H9 (cell line): Measurements from ENCODE around the gene CCDC12. TPM values are rescaled to one million over a fixed set of nuclear protein-coding genes. Genes with fewer than 3 reads are reported as not detected.
"Not testable (repeated sequence)": the region's sequence is repeated elsewhere in the genome, so short reads cannot be mapped to it uniquely, and the experiment has no call there.

Experiments used
- DNase-seq: peaks from one replicate; pipeline ENCODE4 v3.0.0-alpha.2; 2017
- H2AFZ ChIP-seq: one replicate; pipeline ENCODE4 v1.6.1; 2013; ENCODE audit warnings: mild to moderate bottlenecking, low read length, control low read depth, moderate library complexity
- H2AK5ac ChIP-seq: 2 replicates; pipeline ENCODE4 v1.6.1; 2013; ENCODE audit warnings: low read length, control low read depth, mixed read lengths; ENCODE audit not compliant: insufficient read length
- H2BK120ac ChIP-seq: one replicate; pipeline ENCODE4 v1.6.1; 2013; ENCODE audit warnings: low read depth, mild to moderate bottlenecking, low read length, control low read depth, inconsistent platforms; ENCODE audit not compliant: poor library complexity, severe bottlenecking
- H2BK12ac ChIP-seq: 2 replicates; pipeline ENCODE4 v1.6.1; 2013; ENCODE audit warnings: low read length, control low read depth, mixed read lengths, low read depth; ENCODE audit not compliant: insufficient read length
- H2BK15ac ChIP-seq: 2 replicates; pipeline ENCODE4 v1.6.1; 2013; ENCODE audit warnings: low read depth, low read length, control low read depth
- H2BK20ac ChIP-seq: one replicate; pipeline ENCODE4 v1.6.1; 2013; ENCODE audit warnings: low read depth, mild to moderate bottlenecking, low read length, control low read depth, inconsistent platforms; ENCODE audit not compliant: poor library complexity, severe bottlenecking
- H2BK5ac ChIP-seq: 2 replicates; pipeline ENCODE4 v1.6.1; 2013; ENCODE audit warnings: low read length, control low read depth, mixed read lengths; ENCODE audit not compliant: insufficient read length
- H3K14ac ChIP-seq: 2 replicates; pipeline ENCODE4 v1.6.1; 2013; ENCODE audit warnings: low read length, control low read depth; ENCODE audit not compliant: insufficient read depth
- H3K18ac ChIP-seq: 2 replicates; pipeline ENCODE4 v1.6.1; 2013; ENCODE audit warnings: low read depth, mild to moderate bottlenecking, mixed read lengths, low read length, control low read depth; ENCODE audit not compliant: insufficient read length
- H3K23ac ChIP-seq: 2 replicates; pipeline ENCODE4 v1.6.1; 2013; ENCODE audit warnings: low read length, control low read depth, mixed read lengths, low read depth; ENCODE audit not compliant: insufficient read length
- H3K23me2 ChIP-seq: 2 replicates; pipeline ENCODE4 v1.6.1; 2013; ENCODE audit warnings: low read depth, mild to moderate bottlenecking, mixed read lengths, low read length, control low read depth; ENCODE audit not compliant: insufficient read length, poor library complexity, severe bottlenecking
- H3K27ac ChIP-seq: 2 replicates; pipeline ENCODE4 v1.5.1; 2013; ENCODE audit warnings: low read length, control low read depth, mixed read lengths, low read depth; ENCODE audit not compliant: insufficient read length
- H3K27me3 ChIP-seq: 2 replicates; pipeline ENCODE4 v1.6.1; 2013; ENCODE audit warnings: low read length, control low read depth, inconsistent platforms; ENCODE audit not compliant: insufficient read depth
- H3K4ac ChIP-seq: 2 replicates; pipeline ENCODE4 v1.6.1; 2013; ENCODE audit warnings: low read depth, mild to moderate bottlenecking, control low read depth, inconsistent platforms, low read length, moderate library complexity
- H3K4me1 ChIP-seq: 2 replicates; pipeline ENCODE4 v1.6.1; 2013; ENCODE audit warnings: low read length, control low read depth, inconsistent platforms; ENCODE audit not compliant: insufficient read depth
- H3K4me2 ChIP-seq: 2 replicates; pipeline ENCODE4 v1.6.1; 2013; ENCODE audit warnings: low read length, control low read depth, mixed read lengths; ENCODE audit not compliant: insufficient read length, insufficient read depth
- H3K56ac ChIP-seq: 2 replicates; pipeline ENCODE4 v1.6.1; 2013; ENCODE audit warnings: low read depth, mild to moderate bottlenecking, mixed read lengths, low read length, control low read depth; ENCODE audit not compliant: insufficient read length
- H3K79me1 ChIP-seq: 2 replicates; pipeline ENCODE4 v1.6.1; 2013; ENCODE audit warnings: low read depth, mild to moderate bottlenecking, moderate library complexity, low read length, control low read depth, inconsistent platforms; ENCODE audit not compliant: insufficient read depth, poor library complexity, severe bottlenecking
- H3K79me2 ChIP-seq: 2 replicates; pipeline ENCODE4 v1.6.1; 2013; ENCODE audit warnings: low read length, control low read depth, inconsistent platforms; ENCODE audit not compliant: insufficient read depth
- H3K9ac ChIP-seq: 2 replicates; pipeline ENCODE4 v1.6.1; 2013; ENCODE audit warnings: low read length, control low read depth, mixed read lengths; ENCODE audit not compliant: insufficient read length; ENCODE audit errors: extremely low read depth
- H3K9me3 ChIP-seq: one replicate; pipeline ENCODE4 v1.6.1; 2013; ENCODE audit warnings: low read depth, low read length, inconsistent platforms; ENCODE audit not compliant: control insufficient read depth
- H3T11ph ChIP-seq: one replicate; pipeline ENCODE4 v1.6.1; 2013; ENCODE audit warnings: mild to moderate bottlenecking, low read length, control low read depth, inconsistent platforms
- H4K20me1 ChIP-seq: one replicate; pipeline ENCODE4 v1.6.1; 2013; ENCODE audit not compliant: control insufficient read depth, insufficient read length, insufficient read depth
- H4K5ac ChIP-seq: 2 replicates; pipeline ENCODE4 v1.6.1; 2013; ENCODE audit warnings: low read depth, mild to moderate bottlenecking, mixed read lengths, low read length, control low read depth; ENCODE audit not compliant: insufficient read length
- H4K8ac ChIP-seq: replicated peaks from 2 replicates; pipeline ENCODE4 v1.6.1; 2013; ENCODE audit warnings: low read length, control low read depth, mixed read lengths, low read depth; ENCODE audit not compliant: insufficient read length
- H4K91ac ChIP-seq: 2 replicates; pipeline ENCODE4 v1.6.1; 2013; ENCODE audit warnings: low read depth, mild to moderate bottlenecking, moderate library complexity, mixed read lengths, low read length, control low read depth; ENCODE audit not compliant: insufficient read length
- H3K27ac Mint-ChIP-seq, 3 experiments: 2 replicates in 2 of 3; 3 replicates in 1 of 3; pipeline ENCODE4 v1.8.0; 2020 to 2021; ENCODE audit warnings: mixed read lengths in 3 of 3, mild to moderate bottlenecking in 1 of 3, moderate library complexity in 1 of 3
- H3K27me3 Mint-ChIP-seq: 2 replicates; pipeline ENCODE4 v1.8.0; 2021; ENCODE audit warnings: low read depth, mild to moderate bottlenecking, moderate library complexity, mixed read lengths
- H3K36me3 Mint-ChIP-seq, 3 experiments: 2 replicates in 2 of 3; 3 replicates in 1 of 3; pipeline ENCODE4 v1.8.0; 2020 to 2021; ENCODE audit warnings: low read depth in 3 of 3, mixed read lengths in 3 of 3; ENCODE audit not compliant: insufficient read depth in 1 of 3
- H3K4me1 Mint-ChIP-seq, 2 experiments: 2 replicates each; pipeline ENCODE4 v1.8.0; 2020; ENCODE audit warnings: mixed read lengths in 2 of 2
- H3K4me3 Mint-ChIP-seq, 2 experiments: 2 replicates in 1 of 2; 3 replicates in 1 of 2; pipeline ENCODE4 v1.8.0; 2020 to 2021; ENCODE audit warnings: mild to moderate bottlenecking in 2 of 2, mixed read lengths in 2 of 2, moderate library complexity in 1 of 2
- H3K9me3 Mint-ChIP-seq, 2 experiments: 2 replicates in 1 of 2; 3 replicates in 1 of 2; pipeline ENCODE4 v1.8.0; 2020; ENCODE audit warnings: mild to moderate bottlenecking in 2 of 2, mixed read lengths in 2 of 2, moderate library complexity in 1 of 2
- CTCF ChIP-seq: fragments of 200-600 bp; sonication (generic); conservative IDR thresholded peaks from 3 replicates; pipeline ENCODE4 v1.8.0; 2021; ENCODE audit warnings: antibody characterized with exemption, mild to moderate bottlenecking
- WGBS: extraction: QIAGEN DNeasy Blood & Tissue Kit; methylation state at CpG from one replicate; pipeline ENCODE4 v1.1.7; 2013; ENCODE audit warnings: missing lambda C conversion rate, low lambda C conversion rate, mixed read lengths; ENCODE audit not compliant: insufficient read length; ENCODE audit errors: extremely low coverage; 5-methylcytosine and 5-hydroxymethylcytosine counted together
- total RNA-seq: library from RNA; stranded (reverse); gene quantifications from 2 replicates; pipeline ENCODE4 v1.2.1, GENCODE V29; 2021

The CCDC12 gene
- total RNA-seq, 1 experiment from 2014 or later = 54.0 TPM

GRCh38 chr3:46912986-46913385 lies 63.6 kb downstream of the CCDC12 start:
- Histone ChIP-seq H3K27me3 (no peaks in the 10 kb centered on the region), H2BK15ac (no peak overlapping the region), H2AFZ (no peak overlapping the region), H3T11ph (no peak overlapping the region), H2AK5ac (no peak overlapping the region), H3K18ac (no peak overlapping the region), H4K91ac (no peak overlapping the region), H3K4me2 (no peak overlapping the region), H3K56ac (no peak overlapping the region), H3K79me1 (no peaks in the 10 kb centered on the region), H3K9ac (no peak overlapping the region), H2BK12ac (no peak overlapping the region), H2BK20ac (no peak overlapping the region), H3K79me2 (no peaks in the 10 kb centered on the region), H3K23me2 (no peaks in the 10 kb centered on the region), H2BK120ac (no peak overlapping the region), H3K27ac (no peak overlapping the region), H3K23ac (no peak overlapping the region), H4K5ac (no peak overlapping the region), H4K20me1 (no peaks in the 10 kb centered on the region), H3K4ac (no peak overlapping the region), H3K14ac (no peak overlapping the region), H3K4me1 (no peaks in the 10 kb centered on the region), H2BK5ac (no peak overlapping the region), H4K8ac (no peak overlapping the region), H3K9me3 (no peaks in the 10 kb centered on the region)
- WGBS = no CpG with 5 or more reads among the region's 3 CpGs
- H3K27me3 Mint-ChIP-seq = peaks cover 2% of the 10 kb centered on the region; the same call in 1 of the 2 replicates
- no peak for DNase-seq
- H3K9me3 Mint-ChIP-seq = peaks cover 4 to 5% of the 10 kb centered on the region in 2 experiments; a peak in 4 of 5 replicates
- no peak overlapping the region for H3K4me3 Mint-ChIP-seq
- no peak for TF ChIP-seq CTCF
- H3K4me1 Mint-ChIP-seq = peaks cover 3 to 5% of the 10 kb centered on the region in 2 experiments; a peak in 3 of 4 replicates
- peaks cover 12% of the 10 kb centered on the region in 3 experiments for H3K36me3 Mint-ChIP-seq
- H3K27ac Mint-ChIP-seq = no peak overlapping the region

GRCh38 chr3:46910914-46911313 lies 65.6 kb downstream of the CCDC12 start:
- H3K9me3 ChIP-seq, H3K4me1 ChIP-seq, H3K23me2 ChIP-seq, H2AK5ac ChIP-seq, H3K4me1 Mint-ChIP-seq, H3K9me3 Mint-ChIP-seq, H3K79me2 ChIP-seq, H3K9ac ChIP-seq, H3K14ac ChIP-seq, H3K18ac ChIP-seq, H3K36me3 Mint-ChIP-seq, H4K20me1 ChIP-seq, H2BK120ac ChIP-seq, H3K79me1 ChIP-seq, H2AFZ ChIP-seq, H3K4me2 ChIP-seq, H4K91ac ChIP-seq, H3K27ac Mint-ChIP-seq, H2BK5ac ChIP-seq, H4K5ac ChIP-seq, DNase-seq, H3K27ac ChIP-seq, H3K27me3 ChIP-seq, H3K27me3 Mint-ChIP-seq, H2BK20ac ChIP-seq, H3K4me3 Mint-ChIP-seq, H3T11ph ChIP-seq, H3K4ac ChIP-seq, H2BK15ac ChIP-seq, H3K23ac ChIP-seq, H3K56ac ChIP-seq, H4K8ac ChIP-seq, H2BK12ac ChIP-seq: not testable (repeated sequence)
- WGBS = no CpG with 5 or more reads among the region's 10 CpGs
